K562 (cell line): ENCODE results near the gene NMS. TPM values are rescaled to one million over a fixed set of nuclear protein-coding genes. Genes with fewer than 3 reads are reported as not detected.

ENCODE experiments used
- AFF1 ChIP-seq, 2 experiments: fragments of 450-650 bp; IDR thresholded peaks; 2 replicates each; pipeline ENCODE4 v1.6.1; 2018; ENCODE audit warnings: mild to moderate bottlenecking in 2 of 2, low read depth in 1 of 2; ENCODE audit not compliant: partially characterized antibody in 2 of 2
- CBX5 ChIP-seq: IDR thresholded peaks from 2 replicates; pipeline ENCODE4 v1.6.1; 2014; ENCODE audit warnings: low read depth, borderline replicate concordance
- E2F6 ChIP-seq, 2 experiments: IDR thresholded peaks; 2 replicates each; pipeline ENCODE4 v1.6.1; 2011; ENCODE audit warnings: borderline replicate concordance in 1 of 2, control low read depth in 1 of 2, low read depth in 1 of 2, low read length in 1 of 2, mild to moderate bottlenecking in 1 of 2, mixed read lengths in 1 of 2, moderate library complexity in 1 of 2; ENCODE audit not compliant: insufficient read depth in 1 of 2, insufficient read length in 1 of 2, poor library complexity in 1 of 2, severe bottlenecking in 1 of 2; ENCODE audit errors: extremely low read depth in 1 of 2
- HNRNPL ChIP-seq: fragments of 200-400 bp; formaldehyde crosslinking; IDR thresholded peaks from 2 replicates; pipeline ENCODE4 v1.6.1; 2017; ENCODE audit warnings: low read depth, mild to moderate bottlenecking, low read length
- HNRNPUL1 ChIP-seq: fragments of 200-400 bp; formaldehyde crosslinking; IDR thresholded peaks from 2 replicates; pipeline ENCODE4 v1.6.1; 2017; ENCODE audit warnings: low read length
- RBM25 ChIP-seq: fragments of 200-400 bp; formaldehyde crosslinking; IDR thresholded peaks from 2 replicates; pipeline ENCODE4 v1.6.1; 2018; ENCODE audit warnings: low read length, low read depth, moderate library complexity; ENCODE audit not compliant: severe bottlenecking
- SMAD3 ChIP-seq: fragments of 450-650 bp; formaldehyde crosslinking; conservative IDR thresholded peaks from 2 replicates; pipeline ENCODE4 v1.4.0; 2020; ENCODE audit warnings: mild to moderate bottlenecking
- THAP7 ChIP-seq: fragments of 250-450 bp; sonication (Bioruptor Pico); IDR thresholded peaks from 2 replicates; pipeline ENCODE4 v1.5.0; 2021
- U2AF2 ChIP-seq: fragments of 200-400 bp; formaldehyde crosslinking; optimal IDR thresholded peaks from 2 replicates; pipeline ENCODE3; 2017; ENCODE audit warnings: low read depth, mild to moderate bottlenecking, low read length
- ZBTB2 ChIP-seq: fragments of 450-650 bp; IDR thresholded peaks from 2 replicates; pipeline ENCODE4 v1.6.1; 2016; ENCODE audit warnings: antibody characterized with exemption
- ZNF140 ChIP-seq: fragments of 250-450 bp; sonication (Bioruptor Pico); IDR thresholded peaks from 2 replicates; pipeline ENCODE4 v1.8.0; 2021; ENCODE audit warnings: moderate library complexity, mild to moderate bottlenecking, inconsistent platforms
- ZNF143 ChIP-seq: sonication (generic); formaldehyde crosslinking; IDR thresholded peaks from 2 replicates; pipeline ENCODE4 v1.9.0; 2022; ENCODE audit warnings: mild to moderate bottlenecking, missing genetic modification reagents
- ZNF311 ChIP-seq: fragments of 250-450 bp; sonication (Bioruptor Pico); IDR thresholded peaks from 2 replicates; pipeline ENCODE4 v1.4.0; 2020; ENCODE audit warnings: mild to moderate bottlenecking, moderate library complexity
- ZNF57 ChIP-seq: fragments of 450-650 bp; formaldehyde crosslinking; IDR thresholded peaks from 2 replicates; pipeline ENCODE4 v1.4.0; 2020; ENCODE audit warnings: mild to moderate bottlenecking, moderate library complexity
- polyA plus RNA-seq, 8 experiments: library from polyadenylated mRNA; depleted of rRNA in 4 of 8; stranded (reverse) in 5 of 8; unstranded in 3 of 8; fragments of >200 nt; fragmentation: Nextera tagmentation in 2 of 8; fragmentation: Illumina TruSeq in 1 of 8; extraction: Ambion mirVana in 2 of 8; extraction: Trizol in 1 of 8; gene quantifications; 2 replicates each; pipeline versions ENCODE4 v1.2.1 to v1.2.3, GENCODE V29; 2011 to 2014; ENCODE audit warnings: inconsistent platforms in 1 of 8, missing spikeins in 1 of 8
- total RNA-seq, 7 experiments: library from RNA; depleted of rRNA in 6 of 7; stranded (reverse); fragments of >200 nt in 6 of 7; fragmentation: Illumina TruSeq in 2 of 7; extraction: Trizol in 2 of 7; gene quantifications; 2 replicates each; pipeline versions ENCODE4 v1.2.1 to v1.2.3, GENCODE V29; 2011 to 2021; ENCODE audit warnings: low replicate concordance in 1 of 7

NMS gene
- total and polyA plus RNA-seq, 9 of the 15 experiments (the other 6 are each of a cell fraction or from before 2014, with no cell fraction given): not detected

- TF ChIP-seq AFF1 (IDR thresholded peaks at IDR 0.05; ENCODE audit: low read depth in 1 of 2, partially characterized antibody in 2 of 2) (no peak), ZNF311 (CRISPR knock-in tag) (no peak), ZNF143 (CRISPR knock-in tag) (no peak), U2AF2 (no peak), RBM25 (no peak), ZBTB2 (no peak), SMAD3 (CRISPR knock-in tag) (no peak), HNRNPL (no peak), HNRNPUL1 (no peak), CBX5 (no peak), E2F6 (IDR thresholded peaks at IDR 0.05; ENCODE audit: borderline replicate concordance in 1 of 2, extremely low read depth in 1 of 2, insufficient read depth in 1 of 2, insufficient read length in 1 of 2, low read depth in 1 of 2, low read length in 1 of 2, poor library complexity in 1 of 2, severe bottlenecking in 1 of 2) (no peak), ZNF57 (CRISPR knock-in tag) (no peak), THAP7 (CRISPR knock-in tag) (no peak), ZNF140 (CRISPR knock-in tag) (no peak)
- TF ChIP-seq, all 486 proteins: peak for 0
Measured at GRCh38 chr2:100524331-100524730, 54.0 kb downstream of the NMS start (continued).
